Liver (tissue), 9 donors: ENCODE measurements around the gene SULT1C4. TPM values are rescaled to one million over a fixed set of nuclear protein-coding genes. Genes with fewer than 3 reads are reported as not detected.

Source experiments
- DNase-seq: peaks from one replicate; pipeline ENCODE4 v3.0.0-alpha.2; 2017; ENCODE audit warnings: low spot score
- H3K27ac ChIP-seq, 2 donors: one replicate each; pipeline ENCODE4 v1.7.0; 2013; ENCODE audit warnings: inconsistent platforms in 2 of 2, low read length in 2 of 2, control low read depth in 1 of 2, low read depth in 1 of 2, mild to moderate bottlenecking in 1 of 2
- H3K27me3 ChIP-seq, 4 donors: one replicate each; pipeline versions ENCODE4 v1.6.1 to v1.7.0; 2013; ENCODE audit warnings: low read length in 3 of 4, inconsistent platforms in 1 of 4, mild to moderate bottlenecking in 1 of 4, moderate library complexity in 1 of 4; ENCODE audit not compliant: control insufficient read depth in 4 of 4, insufficient read depth in 4 of 4
- H3K36me3 ChIP-seq, 4 donors: one replicate each; pipeline versions ENCODE4 v1.6.1 to v1.7.0; 2013; ENCODE audit warnings: low read length in 3 of 4, mild to moderate bottlenecking in 3 of 4, low read depth in 1 of 4, moderate library complexity in 1 of 4; ENCODE audit not compliant: control insufficient read depth in 4 of 4, insufficient read depth in 3 of 4
- H3K4me1 ChIP-seq, 4 donors: one replicate each; pipeline versions ENCODE4 v1.6.1 to v1.7.0; 2013; ENCODE audit warnings: low read length in 3 of 4, mild to moderate bottlenecking in 3 of 4, moderate library complexity in 1 of 4; ENCODE audit not compliant: control insufficient read depth in 4 of 4, insufficient read depth in 4 of 4
- H3K4me3 ChIP-seq, 3 donors: one replicate each; pipeline versions ENCODE4 v1.6.1 to v1.7.0; 2013; ENCODE audit warnings: low read length in 3 of 3, control low read depth in 1 of 3, low read depth in 1 of 3, mild to moderate bottlenecking in 1 of 3
- H3K9ac ChIP-seq, 2 donors: one replicate each; pipeline ENCODE4 v1.7.0; 2013; ENCODE audit warnings: low read length in 2 of 2, mild to moderate bottlenecking in 2 of 2, moderate library complexity in 2 of 2, control low read depth in 1 of 2, low read depth in 1 of 2
- H3K9me3 ChIP-seq, 4 donors: one replicate each; pipeline versions ENCODE4 v1.6.1 to v1.7.0; 2013; ENCODE audit warnings: low read length in 3 of 4; ENCODE audit not compliant: control insufficient read depth in 4 of 4
- ATF3 ChIP-seq: IDR thresholded peaks from 2 replicates; pipeline ENCODE4 v1.6.1; 2016; ENCODE audit warnings: antibody characterized with exemption
- CTCF ChIP-seq: fragments of 150-350 bp; IDR thresholded peaks from 2 replicates; pipeline ENCODE4 v1.5.1; 2017; ENCODE audit warnings: improper control_type of control experiment, low read depth, low read length; ENCODE audit not compliant: missing input control
- EGR1 ChIP-seq, 2 donors: IDR thresholded peaks; 2 replicates each; pipeline ENCODE4 v1.6.1; 2016 to 2018; ENCODE audit warnings: antibody characterized with exemption in 2 of 2, low read depth in 2 of 2
- FOXA1 ChIP-seq: IDR thresholded peaks from 2 replicates; pipeline ENCODE4 v1.6.1; 2016; ENCODE audit warnings: antibody characterized with exemption
- FOXA2 ChIP-seq: IDR thresholded peaks from 2 replicates; pipeline ENCODE4 v1.6.1; 2016; ENCODE audit warnings: antibody characterized with exemption
- GABPA ChIP-seq, 2 donors: IDR thresholded peaks in 1 of 2; conservative IDR thresholded peaks in 1 of 2; 2 replicates each; pipeline ENCODE4 v1.6.1; 2016; ENCODE audit warnings: antibody characterized with exemption in 2 of 2, mild to moderate bottlenecking in 1 of 2, moderate library complexity in 1 of 2
- HNF4A ChIP-seq, 2 donors: conservative IDR thresholded peaks; 2 replicates each; pipeline ENCODE4 v1.6.1; 2016; ENCODE audit warnings: antibody characterized with exemption in 2 of 2, mild to moderate bottlenecking in 2 of 2
- HNF4G ChIP-seq: IDR thresholded peaks from 2 replicates; pipeline ENCODE4 v1.6.1; 2016; ENCODE audit warnings: antibody characterized with exemption
- MAX ChIP-seq: IDR thresholded peaks from 2 replicates; pipeline ENCODE4 v1.6.1; 2016; ENCODE audit warnings: antibody characterized with exemption
- NR2F2 ChIP-seq: IDR thresholded peaks from 2 replicates; pipeline ENCODE4 v1.6.1; 2016; ENCODE audit warnings: antibody characterized with exemption
- RAD21 ChIP-seq, 2 donors: IDR thresholded peaks; 2 replicates each; pipeline ENCODE4 v1.6.1; 2016; ENCODE audit warnings: antibody characterized with exemption in 2 of 2, mild to moderate bottlenecking in 2 of 2
- REST ChIP-seq: IDR thresholded peaks from 2 replicates; pipeline ENCODE4 v1.6.1; 2016; ENCODE audit warnings: antibody characterized with exemption, mild to moderate bottlenecking
- RXRA ChIP-seq, 2 donors: IDR thresholded peaks; 2 replicates each; pipeline ENCODE4 v1.6.1; 2017 to 2018; ENCODE audit warnings: antibody characterized with exemption in 2 of 2, mild to moderate bottlenecking in 1 of 2
- SP1 ChIP-seq: IDR thresholded peaks from 2 replicates; pipeline ENCODE4 v1.6.1; 2018; ENCODE audit warnings: antibody characterized with exemption, mild to moderate bottlenecking
- TAF1 ChIP-seq: conservative IDR thresholded peaks from 2 replicates; pipeline ENCODE4 v1.6.1; 2016; ENCODE audit warnings: antibody characterized with exemption, mild to moderate bottlenecking
- YY1 ChIP-seq: IDR thresholded peaks from 2 replicates; pipeline ENCODE4 v1.6.1; 2016; ENCODE audit warnings: antibody characterized with exemption, mild to moderate bottlenecking
- ZBTB33 ChIP-seq: IDR thresholded peaks from 2 replicates; pipeline ENCODE4 v1.6.1; 2016; ENCODE audit warnings: antibody characterized with exemption
- WGBS: extraction: QIAGEN DNeasy Blood & Tissue Kit; methylation state at CpG from one replicate; pipeline ENCODE4 v1.1.7; 2013; 5-methylcytosine and 5-hydroxymethylcytosine counted together
- polyA plus RNA-seq, 2 donors: library from polyadenylated mRNA; stranded (reverse) in 1 of 2; unstranded in 1 of 2; fragments of 200-250 nt in 1 of 2; fragments of >200 nt in 1 of 2; fragmentation: Nextera tagmentation in 1 of 2; extraction: Ambion mirVana in 1 of 2; gene quantifications; one replicate each; pipeline versions ENCODE4 v1.2.1 to v1.2.3, GENCODE V29; 2013 to 2015
- total RNA-seq, 2 donors: library from RNA; depleted of rRNA; stranded (reverse); fragments of >200 nt; gene quantifications; one replicate each; pipeline ENCODE4 v1.2.3, GENCODE V29; 2014
- donor health status: healthy.
- donor health status: healthy.
- donor health status: healthy.
- donor health status: healthy.
- donor health status: healthy.

SULT1C4 gene
- total and polyA plus RNA-seq, 4 donors: 1.0 to 12.8 (median 1.3) TPM

GRCh38 chr2:108393197-108393596 lies 15.4 kb downstream of the SULT1C4 start (continued):
- TF ChIP-seq REST: no peak
- no peak for TF ChIP-seq ZBTB33

GRCh38 chr2:108395155-108395554 lies 17.4 kb downstream of the SULT1C4 start:
- Histone ChIP-seq H3K4me3 (no peak overlapping the region), H3K36me3 (no peaks in the 10 kb centered on the region), H3K9me3 (peaks cover 4 to 19% (median 10%) of the 10 kb centered on the region in 4 donors), H3K27me3 (no peaks in the 10 kb centered on the region), H3K9ac (no peak overlapping the region), H3K4me1 (no peaks in the 10 kb centered on the region), H3K27ac (no peak overlapping the region)
- 97% methylated on average over 8 of the region's 8 CpGs for WGBS
- no peak for TF ChIP-seq ZBTB33
- TF ChIP-seq SP1: no peak
- no peak for TF ChIP-seq YY1
- TF ChIP-seq TAF1: no peak
- TF ChIP-seq MAX: no peak
- no peak for TF ChIP-seq ATF3
- TF ChIP-seq RAD21 (IDR thresholded peaks at IDR 0.05): no peak
- TF ChIP-seq GABPA (IDR thresholded peaks at IDR 0.05 in 1 of 2, conservative IDR thresholded peaks at IDR 0.05 in 1 of 2): no peak
- TF ChIP-seq FOXA1: no peak
- TF ChIP-seq EGR1 (IDR thresholded peaks at IDR 0.05; ENCODE audit: low read depth in 2 of 2): no peak
- no peak for TF ChIP-seq FOXA2
- no peak for TF ChIP-seq HNF4A (conservative IDR thresholded peaks at IDR 0.05)
- no peak for TF ChIP-seq CTCF
- no peak for TF ChIP-seq RXRA (IDR thresholded peaks at IDR 0.05)
- no peak for TF ChIP-seq NR2F2
- TF ChIP-seq HNF4G: no peak
- TF ChIP-seq REST: no peak
- DNase-seq: no peak
